WERI-Rb-1 (cell line): ENCODE measurements around the gene PTPN14.

Source experiments
- DNase-seq: peaks from one replicate; pipeline ENCODE4 v3.0.0-alpha.2; 2020
- H3K27ac ChIP-seq: fragments of 250-450 bp; sonication (Bioruptor Pico); 2 replicates; pipeline ENCODE4 v1.5.1; 2020; ENCODE audit warnings: mild to moderate bottlenecking, moderate library complexity
- H3K27me3 ChIP-seq: fragments of 250-450 bp; sonication (Bioruptor Pico); 2 replicates; pipeline ENCODE4 v1.5.1; 2021; ENCODE audit warnings: mild to moderate bottlenecking, low read depth, moderate library complexity; ENCODE audit not compliant: insufficient read depth, severe bottlenecking
- H3K36me3 ChIP-seq: fragments of 250-450 bp; sonication (Bioruptor Pico); 2 replicates; pipeline ENCODE4 v1.5.1; 2020; ENCODE audit warnings: mild to moderate bottlenecking, moderate library complexity
- H3K4me3 ChIP-seq: 2 replicates; pipeline ENCODE4 v1.5.1; 2011; ENCODE audit warnings: low read depth, mild to moderate bottlenecking, control low read depth, low read length
- H3K9me3 ChIP-seq: fragments of 250-450 bp; sonication (Bioruptor Pico); 2 replicates; pipeline ENCODE4 v1.5.1; 2021; ENCODE audit warnings: mild to moderate bottlenecking, moderate library complexity; ENCODE audit not compliant: severe bottlenecking
- TF ChIP-seq, protein P1 (sequence below): IDR thresholded peaks from 2 replicates; pipeline ENCODE4 v1.5.1; 2011; ENCODE audit warnings: low read depth, mild to moderate bottlenecking, control low read depth, inconsistent platforms, low read length

Gene PTPN14

DNA sequence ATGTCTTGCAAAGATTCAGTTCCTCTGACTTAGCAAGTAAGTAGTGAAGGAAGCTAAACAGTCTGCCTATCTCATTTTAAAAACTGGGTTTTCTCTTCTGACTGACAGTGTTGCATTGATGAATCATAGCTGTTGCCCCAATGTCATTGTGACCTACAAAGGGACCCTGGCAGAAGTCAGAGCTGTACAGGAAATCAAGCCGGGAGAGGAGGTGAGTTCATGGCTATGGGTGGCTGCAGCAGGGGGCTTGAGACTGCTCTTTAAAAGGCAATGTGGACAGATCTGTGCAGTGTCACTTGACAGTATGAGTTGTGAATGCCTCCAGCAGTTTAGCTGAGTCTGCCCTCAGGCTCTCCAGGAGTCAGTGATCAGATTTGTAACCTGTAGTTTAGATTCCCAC is 223.9 kb downstream of the PTPN14 start:
- Histone ChIP-seq H3K27ac (no peak overlapping the region), H3K9me3 (no peaks in the 10 kb centered on the region), H3K4me3 (no peak overlapping the region), H3K36me3 (peaks cover 11% of the 10 kb centered on the region), H3K27me3 (no peaks in the 10 kb centered on the region)
- DNase-seq = no peak
- TF ChIP-seq, protein P1, sequence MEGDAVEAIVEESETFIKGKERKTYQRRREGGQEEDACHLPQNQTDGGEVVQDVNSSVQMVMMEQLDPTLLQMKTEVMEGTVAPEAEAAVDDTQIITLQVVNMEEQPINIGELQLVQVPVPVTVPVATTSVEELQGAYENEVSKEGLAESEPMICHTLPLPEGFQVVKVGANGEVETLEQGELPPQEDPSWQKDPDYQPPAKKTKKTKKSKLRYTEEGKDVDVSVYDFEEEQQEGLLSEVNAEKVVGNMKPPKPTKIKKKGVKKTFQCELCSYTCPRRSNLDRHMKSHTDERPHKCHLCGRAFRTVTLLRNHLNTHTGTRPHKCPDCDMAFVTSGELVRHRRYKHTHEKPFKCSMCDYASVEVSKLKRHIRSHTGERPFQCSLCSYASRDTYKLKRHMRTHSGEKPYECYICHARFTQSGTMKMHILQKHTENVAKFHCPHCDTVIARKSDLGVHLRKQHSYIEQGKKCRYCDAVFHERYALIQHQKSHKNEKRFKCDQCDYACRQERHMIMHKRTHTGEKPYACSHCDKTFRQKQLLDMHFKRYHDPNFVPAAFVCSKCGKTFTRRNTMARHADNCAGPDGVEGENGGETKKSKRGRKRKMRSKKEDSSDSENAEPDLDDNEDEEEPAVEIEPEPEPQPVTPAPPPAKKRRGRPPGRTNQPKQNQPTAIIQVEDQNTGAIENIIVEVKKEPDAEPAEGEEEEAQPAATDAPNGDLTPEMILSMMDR = no peak

DNA sequence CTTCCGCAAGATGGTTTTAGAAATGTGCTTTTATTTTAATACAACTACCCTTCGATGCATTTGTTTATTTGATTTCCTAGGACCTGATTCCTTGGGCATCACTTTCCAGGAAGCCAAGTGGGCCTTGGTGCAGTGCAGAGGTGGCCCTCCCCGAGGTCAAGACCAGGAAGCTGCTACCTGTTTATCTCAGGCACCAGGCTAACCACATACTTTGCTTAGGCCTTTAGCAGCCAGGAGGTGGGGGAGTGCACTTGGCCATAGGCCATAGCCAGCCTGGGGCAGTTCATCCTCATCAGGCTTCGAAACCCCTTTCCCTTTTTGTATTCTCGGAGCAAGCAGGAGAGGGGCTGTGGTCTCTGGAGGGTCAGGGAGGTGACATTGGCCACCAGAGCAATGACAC is 225.0 kb downstream of the PTPN14 start:
- Histone ChIP-seq H3K36me3 (peaks cover 12% of the 10 kb centered on the region), H3K27ac (no peak overlapping the region), H3K4me3 (no peak overlapping the region), H3K27me3 (no peaks in the 10 kb centered on the region), H3K9me3 (no peaks in the 10 kb centered on the region)
- TF ChIP-seq, protein P1 = no peak
- DNase-seq = no peak

DNA sequence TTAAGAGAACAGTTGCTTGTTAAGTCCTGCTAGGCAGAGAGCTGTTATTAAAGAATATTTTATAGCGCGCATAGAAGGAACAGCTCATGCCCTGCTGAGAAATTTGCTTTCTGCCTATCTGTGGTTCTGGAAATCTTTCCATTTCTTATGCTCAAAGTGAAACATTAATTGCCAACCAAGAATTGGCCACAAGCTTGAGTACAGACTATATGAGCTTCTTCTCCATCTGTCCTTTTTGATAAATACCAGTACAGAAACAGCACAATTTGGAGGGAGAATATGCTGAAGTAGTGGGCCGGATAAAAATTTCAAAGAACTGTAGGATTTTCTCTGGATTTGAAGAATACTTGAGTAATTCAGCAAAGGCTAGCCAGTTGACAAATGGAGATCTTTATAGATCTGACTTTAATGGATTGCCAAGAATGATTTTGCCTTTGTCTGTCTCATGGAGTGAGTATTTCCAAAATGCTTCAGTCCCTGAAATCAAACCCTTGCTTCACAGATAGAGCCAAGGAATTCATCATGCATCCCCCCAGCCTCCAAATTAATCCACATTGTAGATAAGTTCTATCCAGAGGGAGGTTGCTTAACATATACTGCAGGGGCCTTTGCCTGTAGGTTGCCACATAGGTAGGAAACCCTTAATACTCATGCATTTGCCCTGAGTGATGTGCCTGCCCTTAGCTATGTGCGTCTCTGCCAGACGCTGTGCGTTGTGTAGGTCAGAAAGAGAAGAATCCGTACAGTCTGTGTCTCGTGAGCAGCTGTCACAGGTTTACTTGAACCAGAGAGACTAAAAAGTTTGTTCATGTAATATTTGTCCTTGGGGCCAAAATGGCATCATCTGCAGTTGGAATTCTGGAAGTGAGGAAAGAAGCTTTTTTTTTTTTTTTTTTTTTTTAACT is 226.3 kb downstream of the PTPN14 start:
- no peaks in the 10 kb centered on the region for H3K9me3 ChIP-seq
- H3K27me3 ChIP-seq = no peaks in the 10 kb centered on the region
- H3K4me3 ChIP-seq = no peak overlapping the region
- no peak for DNase-seq
- no peak overlapping the region for H3K27ac ChIP-seq
- TF ChIP-seq, protein P1 = no peak
- H3K36me3 ChIP-seq = peaks cover 18% of the 10 kb centered on the region

- H3K27ac ChIP-seq = no peak overlapping the region
- DNase-seq = no peak
- no peaks in the 10 kb centered on the region for H3K27me3 ChIP-seq
- H3K9me3 ChIP-seq = no peaks in the 10 kb centered on the region
- H3K36me3 ChIP-seq = peaks cover 16% of the 10 kb centered on the region
- no peak overlapping the region for H3K4me3 ChIP-seq
- TF ChIP-seq, protein P1 = no peak
Measured at GRCh38 chr1:214321705-214322453, 229.5 kb downstream of the PTPN14 start.

GRCh38 chr1:214319938-214320337 is 231.5 kb downstream of the PTPN14 start:
- TF ChIP-seq, protein P1 = peak; percentile 19; the same call in 1 of the 2 replicates
- peaks cover 20% of the 10 kb centered on the region for H3K36me3 ChIP-seq
- H3K27me3 ChIP-seq = no peaks in the 10 kb centered on the region
- no peak overlapping the region for H3K27ac ChIP-seq
- H3K9me3 ChIP-seq = no peaks in the 10 kb centered on the region
- DNase-seq = no peak
- H3K4me3 ChIP-seq = no peak overlapping the region
